Fibroblast of skin of right biceps (primary cell): ENCODE measurements around the gene PDXP.
"Not testable (repeated sequence)": the region's sequence is repeated elsewhere in the genome, so short reads cannot be mapped to it uniquely, and the experiment has no call there.

Experiments
- DNase-seq: peaks from one replicate; pipeline ENCODE4 v3.0.0-alpha.2; 2013

Gene PDXP

DNA sequence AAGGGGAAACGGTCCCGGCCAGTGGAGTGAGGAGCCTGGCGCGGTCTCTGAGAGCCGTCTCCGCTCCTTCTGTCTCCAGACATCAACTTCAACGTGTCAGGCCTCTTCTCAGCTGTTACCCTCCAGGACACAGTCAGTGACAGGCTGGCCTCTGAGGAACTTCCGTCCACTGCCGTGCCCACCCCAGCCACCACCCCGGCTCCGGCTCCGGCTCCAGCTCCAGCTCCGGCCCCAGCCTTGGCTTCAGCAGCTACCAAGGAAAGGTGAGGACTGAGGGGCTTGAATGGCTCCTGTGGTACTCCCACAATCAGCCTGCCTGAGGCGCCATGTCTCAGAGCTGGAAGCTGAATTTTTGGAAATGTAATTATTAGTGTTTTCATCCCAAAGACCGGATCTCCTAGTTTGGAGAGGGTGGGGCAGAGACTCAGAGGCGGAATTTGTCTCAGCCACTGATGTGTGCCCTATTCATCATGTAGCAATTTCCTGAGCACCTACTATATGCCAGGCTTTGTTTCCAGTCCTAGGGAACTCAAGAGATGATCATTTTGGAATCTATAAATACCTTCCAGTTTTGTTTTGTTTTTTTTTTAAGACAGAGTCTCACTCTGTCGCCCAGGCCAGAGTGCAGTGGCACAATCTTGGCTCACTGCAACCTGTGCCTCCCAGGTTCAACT is 7.9 kb upstream of the PDXP start:
- no peak for DNase-seq

DNA sequence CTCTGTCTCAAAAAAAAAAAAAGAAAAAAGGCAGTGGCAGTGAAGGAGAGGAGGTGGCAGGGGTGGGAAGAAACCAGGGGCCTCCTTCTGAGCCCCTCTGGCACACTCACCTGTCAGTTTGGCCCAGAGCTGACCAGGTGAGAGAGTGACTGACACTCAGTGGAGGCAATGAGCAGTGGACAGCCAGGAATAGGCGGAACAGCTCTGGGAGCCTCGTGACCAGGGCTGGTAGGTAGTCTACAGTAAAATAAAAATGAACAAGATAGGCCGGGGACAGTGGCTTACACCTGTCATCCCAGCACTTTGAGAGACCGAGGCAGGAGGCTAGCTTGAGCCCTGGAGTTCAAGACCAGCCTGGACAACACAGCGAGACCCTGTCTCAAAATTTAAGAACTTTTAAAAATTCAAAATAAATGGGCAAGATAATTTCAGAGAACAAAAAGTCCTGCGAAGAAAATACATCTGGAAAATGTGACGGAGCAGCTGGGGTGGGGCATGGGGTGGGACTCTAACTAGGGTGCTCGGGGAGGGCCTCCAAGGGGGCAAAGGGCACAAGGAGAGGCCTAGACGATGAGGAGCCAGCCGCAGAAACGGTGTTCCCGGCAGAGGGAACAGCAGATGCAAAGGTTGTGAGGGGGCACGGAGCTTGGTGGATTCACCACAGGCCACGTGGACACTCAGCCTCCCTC is 3.8 kb upstream of the PDXP start:
- no peak for DNase-seq

DNA sequence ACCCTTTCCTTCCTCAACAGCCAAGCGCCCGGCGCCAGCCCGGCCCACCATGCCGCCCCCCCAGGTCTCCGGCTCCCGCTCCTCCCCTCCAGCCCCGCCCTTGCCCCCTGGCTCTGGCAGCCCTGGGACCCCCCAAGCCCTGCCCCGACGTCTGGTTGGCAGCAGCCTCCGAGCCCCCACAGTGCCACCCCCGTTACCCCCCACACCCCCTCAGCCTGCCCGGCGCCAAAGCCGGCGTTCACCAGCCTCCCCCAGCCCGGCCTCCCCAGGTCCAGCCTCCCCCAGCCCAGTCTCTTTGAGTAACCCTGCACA is 3.3 kb upstream of the PDXP start:
- DNase-seq, result no peak

GRCh38 chr22:37656583-37656982 is 1.9 kb upstream of the PDXP start:
- DNase-seq, result not testable (repeated sequence)

DNA sequence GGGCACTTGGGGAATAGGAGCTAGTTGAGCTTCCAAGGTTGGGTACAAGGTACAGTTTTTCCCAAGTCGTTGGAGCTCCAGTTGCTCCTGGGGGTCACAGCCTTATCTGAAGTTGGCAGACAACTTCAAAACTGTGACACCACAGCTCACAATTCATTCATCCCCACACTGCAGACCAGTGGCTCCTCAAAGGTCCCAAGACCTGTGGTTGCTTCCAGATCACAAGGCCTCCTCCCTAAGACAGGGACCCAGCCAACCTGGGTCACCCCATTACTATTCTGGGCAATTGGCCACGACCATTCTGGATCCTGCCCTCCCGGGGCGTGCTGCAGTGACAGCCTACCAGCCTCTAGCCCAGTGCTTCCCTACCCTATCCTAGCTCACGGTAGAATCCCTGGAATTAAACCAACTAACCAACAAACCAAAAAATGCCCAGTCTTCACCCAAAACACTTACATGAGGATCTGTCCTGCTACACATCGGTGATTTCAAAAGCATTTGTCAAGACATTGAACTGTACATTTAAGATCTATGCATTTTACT is 862 bp upstream of the PDXP start:
- DNase-seq, result peak; percentile 21

DNA sequence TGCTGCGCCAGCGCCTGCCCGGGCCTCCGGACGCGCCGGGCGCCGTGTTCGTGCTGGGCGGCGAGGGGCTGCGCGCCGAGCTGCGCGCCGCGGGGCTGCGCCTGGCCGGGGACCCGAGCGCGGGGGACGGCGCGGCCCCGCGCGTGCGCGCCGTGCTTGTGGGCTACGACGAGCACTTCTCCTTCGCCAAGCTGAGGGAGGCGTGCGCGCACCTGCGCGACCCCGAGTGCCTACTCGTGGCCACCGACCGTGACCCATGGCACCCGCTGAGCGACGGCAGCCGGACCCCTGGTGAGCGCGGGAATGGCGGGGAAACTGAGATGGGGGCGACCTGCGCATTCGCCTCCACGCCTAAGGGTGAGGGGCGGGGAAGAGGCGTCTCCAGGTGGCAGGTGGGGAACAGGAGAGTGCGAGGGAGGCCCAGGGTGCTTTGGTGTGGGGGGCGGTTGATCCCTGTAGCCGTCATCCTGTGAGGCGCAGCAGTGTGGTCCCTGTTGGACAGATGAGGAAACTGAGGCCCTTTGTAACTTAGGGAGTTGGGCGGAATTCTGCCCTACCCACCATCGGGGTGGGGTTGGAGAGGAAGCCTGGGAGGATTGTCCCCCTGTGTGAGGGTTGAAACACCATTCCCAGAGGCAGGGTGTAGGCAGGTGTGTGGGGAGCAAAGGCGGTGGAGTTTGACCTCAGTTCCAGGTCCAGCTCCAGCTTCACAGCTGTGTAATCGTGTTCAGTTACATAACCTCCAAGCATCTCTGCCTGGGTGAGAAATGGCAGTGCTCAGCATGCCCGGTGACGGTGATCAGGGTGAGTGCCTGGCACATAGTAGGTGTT is 758 bp downstream of the PDXP start:
- DNase-seq, result no peak

- DNase-seq, result no peak
Measured at GRCh38 chr22:37659897-37660708, 1.6 kb downstream of the PDXP start.

DNA sequence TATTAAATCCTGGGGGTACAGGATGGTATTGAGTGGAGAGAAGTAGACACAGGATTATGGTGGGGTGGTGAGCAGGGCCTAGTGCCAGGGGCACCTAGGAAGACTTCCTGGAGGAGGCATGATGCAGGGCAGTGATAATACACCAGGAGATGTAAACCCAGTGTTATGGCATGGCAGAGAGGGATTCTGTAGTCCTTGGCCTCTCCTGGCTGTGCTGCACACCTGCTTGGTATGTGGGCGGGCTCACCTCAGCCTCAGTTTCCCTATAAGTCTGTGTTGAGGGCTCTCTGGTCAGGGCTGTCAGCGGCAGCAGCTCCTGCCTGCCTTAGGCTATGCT is 2.2 kb downstream of the PDXP start:
- DNase-seq, result no peak

GRCh38 chr22:37661160-37661924 is 2.8 kb downstream of the PDXP start:
- DNase-seq, result peak; percentile 85

DNA sequence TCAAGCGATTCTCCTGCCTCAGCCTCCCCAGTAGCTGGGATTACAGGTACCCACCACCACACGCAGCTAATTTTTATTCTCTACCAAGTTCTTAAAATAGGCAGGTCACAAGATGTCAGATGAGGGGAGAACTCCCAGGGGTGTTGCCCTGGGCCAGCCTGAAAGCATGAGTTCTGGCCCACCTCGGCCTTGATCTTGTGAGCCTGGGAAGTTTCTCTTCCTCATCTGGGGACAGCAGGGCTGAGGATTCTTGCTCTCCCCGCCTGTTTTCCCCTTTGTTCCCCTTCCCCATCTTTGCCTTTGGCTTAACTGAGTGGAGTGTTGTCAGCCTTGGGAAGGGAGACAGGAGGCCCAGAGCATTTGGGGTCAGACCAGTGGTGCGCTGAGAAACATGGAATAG is 3.5 kb downstream of the PDXP start:
- DNase-seq, result no peak

DNA sequence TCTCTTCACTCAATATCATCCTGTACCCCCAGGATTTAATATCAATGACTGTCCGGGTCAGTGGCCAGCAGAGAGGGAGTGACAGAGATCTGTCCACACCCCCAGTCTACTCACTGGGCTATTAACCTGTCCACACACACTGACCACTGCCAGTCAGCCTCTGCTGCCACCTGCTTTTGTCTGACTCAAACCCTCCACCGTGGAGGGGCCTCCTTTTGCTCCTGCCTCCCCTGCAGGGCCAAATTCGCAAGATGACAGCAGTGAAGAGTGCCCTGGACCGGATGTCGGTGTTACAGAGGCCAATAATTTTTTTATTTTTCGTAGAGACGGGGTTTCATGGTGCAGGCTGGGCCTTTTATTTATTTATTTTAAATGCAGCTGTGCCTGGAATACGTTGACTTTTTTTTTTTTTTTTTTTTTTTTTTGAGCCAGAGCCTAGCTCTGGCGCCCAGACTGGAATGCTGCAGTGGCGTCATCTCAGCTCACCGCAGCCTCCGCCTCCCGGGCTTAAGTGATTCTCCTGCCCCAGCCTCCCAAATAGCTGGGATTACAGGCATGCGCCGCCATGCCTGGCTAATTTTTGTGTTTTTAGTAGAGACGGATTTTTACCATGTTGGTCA is 5.1 kb downstream of the PDXP start:
- DNase-seq, result peak; percentile 40

GRCh38 chr22:37664249-37665101 is 6.0 kb downstream of the PDXP start:
- DNase-seq, result no peak

- no peak for DNase-seq
Measured at GRCh38 chr22:37665487-37665886, 7.0 kb downstream of the PDXP start.

GRCh38 chr22:37669586-37669985 is 11.1 kb downstream of the PDXP start:
- DNase-seq, result peak; percentile 55

DNA sequence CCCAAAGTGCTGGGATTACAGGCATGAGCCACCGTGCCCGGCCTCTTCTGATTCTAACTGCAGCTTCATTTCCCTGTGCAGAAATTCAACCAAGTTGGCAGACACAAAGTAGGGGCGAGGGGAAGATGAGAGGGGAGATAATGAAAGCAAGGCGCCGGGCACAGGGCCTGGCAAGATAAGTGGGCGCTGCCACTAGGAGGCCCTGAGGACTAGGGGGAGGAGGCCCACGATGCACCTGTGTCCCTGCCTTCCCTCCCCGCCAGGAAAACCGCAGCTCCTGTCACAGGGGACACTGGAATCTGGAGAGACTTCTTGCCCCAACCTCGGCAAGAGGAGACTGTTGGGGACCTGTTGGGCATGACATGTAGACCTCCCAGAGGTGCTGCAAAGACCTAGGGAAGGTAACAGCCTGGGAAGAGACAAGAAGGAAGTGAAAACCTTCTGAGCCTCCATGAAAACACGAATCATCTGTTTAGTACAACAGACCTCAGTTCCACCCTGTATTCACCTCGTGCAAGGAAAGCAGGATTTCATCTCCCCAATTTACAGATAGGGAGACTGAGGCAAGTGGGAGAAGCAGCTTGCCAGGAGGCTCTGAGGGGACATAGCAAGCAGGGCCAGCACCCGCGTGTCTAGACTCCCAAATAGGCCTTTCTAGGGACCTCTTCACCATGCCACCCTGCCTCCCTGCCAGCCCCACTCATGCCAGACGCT is 13.8 kb downstream of the PDXP start:
- no peak for DNase-seq

DNA sequence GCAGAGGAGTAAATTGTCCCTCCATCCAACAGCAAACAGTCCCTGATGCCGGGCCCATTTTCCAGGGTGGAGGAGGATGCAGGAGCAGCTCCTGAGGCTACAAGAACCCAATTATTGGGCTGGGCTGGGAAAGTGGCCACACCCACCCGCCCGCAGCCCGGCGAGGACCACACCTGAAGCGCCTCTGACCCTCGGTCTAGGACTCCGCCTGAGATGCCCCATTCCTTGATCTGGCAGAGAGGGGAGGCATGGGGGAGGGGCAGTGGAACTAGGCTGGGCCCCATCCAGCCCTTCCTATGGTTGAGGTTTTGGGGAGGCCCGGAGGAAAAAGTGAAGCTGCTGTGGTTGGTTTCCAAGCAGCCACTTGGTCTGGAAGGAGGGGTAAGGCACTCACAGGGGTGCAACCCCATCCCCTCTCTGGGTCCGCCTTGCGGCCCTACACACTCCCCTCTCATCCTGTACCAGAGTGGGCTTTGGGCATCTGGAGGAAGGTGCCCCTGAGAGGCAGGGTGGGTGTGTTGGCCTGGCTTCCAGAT is 14.5 kb downstream of the PDXP start:
- no peak for DNase-seq

- DNase-seq, result no peak
Measured at GRCh38 chr22:37674248-37674647, 15.7 kb downstream of the PDXP start.

DNA sequence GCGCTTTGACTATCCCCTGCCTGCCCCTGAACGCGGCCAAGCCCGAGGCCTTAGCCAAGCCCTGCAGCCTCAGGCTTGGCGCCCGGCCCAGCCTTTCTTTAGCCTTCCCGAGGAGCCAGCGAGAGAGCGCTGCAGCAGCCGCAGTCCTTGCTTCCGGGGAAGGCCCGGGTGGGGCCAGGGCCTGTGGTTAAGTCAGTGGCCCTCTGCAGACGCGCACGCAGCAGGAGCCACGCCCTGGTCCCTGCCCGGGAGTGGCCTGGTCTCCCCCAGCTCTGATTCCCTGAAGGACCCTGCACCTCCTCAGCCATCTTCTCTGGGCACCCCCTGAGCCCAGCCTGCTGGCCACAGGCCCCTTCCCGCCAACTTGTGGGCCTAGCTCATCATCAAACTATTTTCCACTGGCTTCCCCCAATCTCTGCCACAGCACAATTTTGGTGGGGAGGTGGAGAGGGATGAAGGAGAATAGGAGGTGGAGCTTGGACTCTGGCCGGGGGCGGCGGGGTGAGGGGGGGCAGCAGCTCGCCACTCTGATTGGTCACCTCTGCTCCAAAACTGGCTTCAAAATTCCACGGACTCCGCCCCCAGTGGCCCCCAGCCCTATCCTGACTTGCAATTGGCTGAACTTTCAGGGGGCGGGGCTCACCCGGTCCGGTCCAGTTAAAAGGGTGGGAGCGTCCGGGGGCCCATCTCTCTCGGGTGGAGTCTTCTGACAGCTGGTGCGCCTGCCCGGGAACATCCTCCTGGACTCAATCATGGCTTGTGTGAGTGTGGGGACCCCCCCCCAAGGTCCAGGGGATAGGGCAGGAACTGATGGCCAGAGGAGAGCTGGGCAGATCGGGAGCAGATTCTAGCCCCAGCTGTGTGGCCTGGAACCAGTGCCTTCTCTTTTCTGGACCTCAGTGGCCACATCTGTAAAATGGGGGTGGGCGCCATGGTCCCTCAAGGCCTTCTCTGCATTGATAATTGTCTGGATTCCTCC is 16.7 kb downstream of the PDXP start, which contains the start of gene LGALS1:
Gene LGALS1 (plus strand): TSS at position 686 of the 979 bp plus-strand sequence. CDS start 67 bp downstream, at position 753.
- peak; percentile 99 for DNase-seq
